SU-DHL-6 (cell line): ENCODE measurements around the gene ANKS1A.

Experiments used
- H2AFZ ChIP-seq: fragments of 200-600 bp; sonication (generic); 2 replicates; pipeline ENCODE4 v1.6.1; 2014; ENCODE audit warnings: low read depth, mild to moderate bottlenecking, moderate library complexity, mixed read lengths, antibody characterized with exemption, low read length; ENCODE audit not compliant: severe bottlenecking
- H3F3A ChIP-seq: fragments of 200-600 bp; shearing (Covaris generic); 2 replicates; pipeline ENCODE4 v1.6.0; 2016; ENCODE audit warnings: antibody characterized with exemption, mild to moderate bottlenecking; ENCODE audit not compliant: insufficient read depth
- H3K27ac ChIP-seq: fragments of 200-600 bp; sonication (generic); 2 replicates; pipeline ENCODE4 v1.5.1; 2016; ENCODE audit warnings: low read depth, mild to moderate bottlenecking, low read length, moderate library complexity, mixed read lengths
- H3K27me3 ChIP-seq: fragments of 200-600 bp; sonication (generic), shearing (Covaris generic); 2 replicates; pipeline ENCODE4 v1.6.0; 2014; ENCODE audit warnings: mild to moderate bottlenecking, low read length
- H3K36me3 ChIP-seq: fragments of 200-600 bp; sonication (generic); 2 replicates; pipeline ENCODE4 v1.6.1; 2014; ENCODE audit warnings: mild to moderate bottlenecking, low read length, mixed read lengths
- H3K4me2 ChIP-seq: fragments of 300-600, 200-600 bp; shearing (Covaris generic), sonication (generic); 2 replicates; pipeline ENCODE4 v1.6.0; 2014; ENCODE audit warnings: low read length, low read depth, mild to moderate bottlenecking; ENCODE audit not compliant: poor library complexity, severe bottlenecking
- H3K4me3 ChIP-seq: fragments of 200-600 bp; sonication (generic); 2 replicates; pipeline ENCODE4 v1.5.1; 2014; ENCODE audit warnings: antibody characterized with exemption, low read length, mild to moderate bottlenecking, mixed read lengths; ENCODE audit not compliant: insufficient read depth, poor library complexity, severe bottlenecking
- H3K79me2 ChIP-seq: fragments of 200-600 bp; sonication (generic); 2 replicates; pipeline ENCODE4 v1.6.1; 2014; ENCODE audit warnings: mild to moderate bottlenecking, low read length, moderate library complexity; ENCODE audit not compliant: insufficient read depth
- H3K9ac ChIP-seq: fragments of 200-600 bp; sonication (generic); 2 replicates; pipeline ENCODE4 v1.7.0; 2014; ENCODE audit warnings: mild to moderate bottlenecking, low read length
- H3K9me2 ChIP-seq: fragments of 200-600 bp; sonication (generic); replicated peaks from 2 replicates; pipeline ENCODE4 v1.6.1; 2014; ENCODE audit warnings: low read length; ENCODE audit not compliant: insufficient read depth
- H3K9me3 ChIP-seq: fragments of 200-600 bp; sonication (generic); 2 replicates; pipeline ENCODE4 v1.6.1; 2014; ENCODE audit warnings: low read length, mixed read lengths; ENCODE audit not compliant: insufficient read depth
- H4K20me1 ChIP-seq: fragments of 200-600 bp; sonication (generic); 2 replicates; pipeline ENCODE4 v1.6.1; 2014; ENCODE audit warnings: low read depth, mild to moderate bottlenecking, antibody characterized with exemption, low read length, moderate library complexity, mixed read lengths
- EZH2phosphoT487 ChIP-seq: fragments of 200-600 bp; sonication (generic), shearing (Covaris generic); conservative IDR thresholded peaks from 2 replicates; pipeline ENCODE4 v1.6.1; 2018; ENCODE audit warnings: mild to moderate bottlenecking, antibody characterized with exemption, low read length, moderate library complexity, mixed read lengths
- TF ChIP-seq, protein P1 (sequence below): fragments of 200-600 bp; sonication (generic); IDR thresholded peaks from one replicate; pipeline ENCODE4 v1.5.1; 2017; ENCODE audit warnings: antibody characterized with exemption, mild to moderate bottlenecking, low read length, moderate library complexity; ENCODE audit not compliant: insufficient read depth, poor library complexity, severe bottlenecking

The ANKS1A gene

GRCh38 chr6:34953061-34954025 is 64.3 kb downstream of the ANKS1A start:
- Histone ChIP-seq H3K9me2 (no peaks in the 10 kb centered on the region), H3K27ac (no peak overlapping the region), H3K4me3 (no peak overlapping the region), H3K79me2 (no peaks in the 10 kb centered on the region), H3K9ac (no peak overlapping the region), H3F3A (no peaks in the 10 kb centered on the region), H3K9me3 (no peaks in the 10 kb centered on the region), H4K20me1 (0 out of 2 replicates have a peak, but pooled peaks cover 2% of the 10 kb centered on the region), H3K4me2 (no peak overlapping the region), H3K36me3 (no peaks in the 10 kb centered on the region), H3K27me3 (no peaks in the 10 kb centered on the region), H2AFZ (no peak overlapping the region)
- TF ChIP-seq, protein P1, sequence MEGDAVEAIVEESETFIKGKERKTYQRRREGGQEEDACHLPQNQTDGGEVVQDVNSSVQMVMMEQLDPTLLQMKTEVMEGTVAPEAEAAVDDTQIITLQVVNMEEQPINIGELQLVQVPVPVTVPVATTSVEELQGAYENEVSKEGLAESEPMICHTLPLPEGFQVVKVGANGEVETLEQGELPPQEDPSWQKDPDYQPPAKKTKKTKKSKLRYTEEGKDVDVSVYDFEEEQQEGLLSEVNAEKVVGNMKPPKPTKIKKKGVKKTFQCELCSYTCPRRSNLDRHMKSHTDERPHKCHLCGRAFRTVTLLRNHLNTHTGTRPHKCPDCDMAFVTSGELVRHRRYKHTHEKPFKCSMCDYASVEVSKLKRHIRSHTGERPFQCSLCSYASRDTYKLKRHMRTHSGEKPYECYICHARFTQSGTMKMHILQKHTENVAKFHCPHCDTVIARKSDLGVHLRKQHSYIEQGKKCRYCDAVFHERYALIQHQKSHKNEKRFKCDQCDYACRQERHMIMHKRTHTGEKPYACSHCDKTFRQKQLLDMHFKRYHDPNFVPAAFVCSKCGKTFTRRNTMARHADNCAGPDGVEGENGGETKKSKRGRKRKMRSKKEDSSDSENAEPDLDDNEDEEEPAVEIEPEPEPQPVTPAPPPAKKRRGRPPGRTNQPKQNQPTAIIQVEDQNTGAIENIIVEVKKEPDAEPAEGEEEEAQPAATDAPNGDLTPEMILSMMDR, result no peak
- no peak for TF ChIP-seq EZH2phosphoT487

DNA sequence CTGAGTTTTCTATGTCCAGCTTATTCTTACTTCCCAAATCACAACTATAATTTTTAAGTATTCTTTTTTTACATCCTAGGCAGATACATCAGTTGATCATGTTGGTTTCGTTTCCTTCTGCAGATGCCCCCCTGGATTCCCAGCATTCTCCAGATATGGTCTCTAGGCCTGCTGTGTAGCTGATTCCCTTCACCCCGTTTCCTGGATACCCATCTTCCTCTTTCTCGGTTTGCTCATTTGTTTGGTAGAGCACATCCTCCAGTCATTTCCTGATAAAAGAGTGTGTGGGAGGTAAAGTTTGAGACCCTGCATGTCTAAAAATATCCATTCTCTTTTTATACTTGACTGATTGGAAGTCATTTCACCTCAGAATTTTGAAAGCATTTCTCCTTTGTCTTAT is 66.4 kb downstream of the ANKS1A start:
- no peaks in the 10 kb centered on the region for H3K36me3 ChIP-seq
- no peak overlapping the region for H2AFZ ChIP-seq
- H3K9me2 ChIP-seq, result no peaks in the 10 kb centered on the region
- no peak overlapping the region for H3K9ac ChIP-seq
- no peak overlapping the region for H3K4me2 ChIP-seq
- H3K27ac ChIP-seq, result no peak overlapping the region
- H3F3A ChIP-seq, result no peaks in the 10 kb centered on the region
- no peaks in the 10 kb centered on the region for H3K9me3 ChIP-seq
- H3K4me3 ChIP-seq, result no peak overlapping the region
- no peak for TF ChIP-seq EZH2phosphoT487
- TF ChIP-seq, protein P1, result no peak
- H4K20me1 ChIP-seq, result 0 out of 2 replicates have a peak, but pooled peaks cover 2% of the 10 kb centered on the region
- H3K27me3 ChIP-seq, result no peaks in the 10 kb centered on the region
- H3K79me2 ChIP-seq, result no peaks in the 10 kb centered on the region

DNA sequence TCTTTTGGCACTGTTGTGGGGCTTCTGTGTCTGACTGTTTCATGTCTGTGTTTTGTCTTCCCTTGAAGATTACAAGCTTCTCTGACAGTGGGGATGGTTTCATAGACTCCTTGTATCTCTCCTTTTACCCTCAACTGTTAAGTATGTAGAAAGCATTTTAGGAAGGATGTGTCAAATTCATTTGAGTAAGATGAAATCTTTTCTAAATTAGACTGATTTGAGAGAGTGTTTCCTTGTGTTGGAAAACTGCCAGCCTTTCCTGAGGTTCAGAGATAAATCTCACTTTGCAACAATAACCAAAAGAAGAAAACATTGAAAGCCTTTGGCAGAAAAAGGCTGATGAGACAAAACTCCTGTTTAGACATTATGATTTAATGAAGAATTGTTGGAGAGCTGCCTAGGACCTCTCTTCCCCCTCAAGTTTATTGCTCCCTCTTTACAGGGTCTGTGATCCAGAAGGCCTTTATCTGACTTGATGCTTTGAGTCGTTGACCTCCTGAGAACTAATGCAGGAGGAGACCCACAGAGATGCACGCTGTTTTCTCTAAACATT is 68.3 kb downstream of the ANKS1A start:
- TF ChIP-seq, protein P1, result no peak
- TF ChIP-seq EZH2phosphoT487, result no peak

More for the DNA sequence above, 68.3 kb downstream of the ANKS1A start:
- no peaks in the 10 kb centered on the region for H3K9me3 ChIP-seq
- H3K4me2 ChIP-seq, result no peak overlapping the region
- no peaks in the 10 kb centered on the region for H3F3A ChIP-seq
- no peaks in the 10 kb centered on the region for H3K9me2 ChIP-seq
- no peaks in the 10 kb centered on the region for H3K79me2 ChIP-seq
- H3K4me3 ChIP-seq, result no peak overlapping the region
- H3K36me3 ChIP-seq, result no peaks in the 10 kb centered on the region
- no peak overlapping the region for H3K27ac ChIP-seq
- no peak overlapping the region for H2AFZ ChIP-seq
- no peaks in the 10 kb centered on the region for H4K20me1 ChIP-seq
- H3K9ac ChIP-seq, result no peak overlapping the region
- H3K27me3 ChIP-seq, result no peaks in the 10 kb centered on the region
